Activated CD4-positive, alpha-beta T cell treated with anti-CD3 and anti-CD28 coated beads for 24 hours (primary cell): Measurements from ENCODE around the gene RNF166.

Experiments used
- DNase-seq, 2 donors: peaks; one replicate each; pipeline ENCODE4 v3.0.0-alpha.2; 2020; ENCODE audit warnings: low read depth in 2 of 2

RNF166 gene, protein sequence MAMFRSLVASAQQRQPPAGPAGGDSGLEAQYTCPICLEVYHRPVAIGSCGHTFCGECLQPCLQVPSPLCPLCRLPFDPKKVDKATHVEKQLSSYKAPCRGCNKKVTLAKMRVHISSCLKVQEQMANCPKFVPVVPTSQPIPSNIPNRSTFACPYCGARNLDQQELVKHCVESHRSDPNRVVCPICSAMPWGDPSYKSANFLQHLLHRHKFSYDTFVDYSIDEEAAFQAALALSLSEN

DNA sequence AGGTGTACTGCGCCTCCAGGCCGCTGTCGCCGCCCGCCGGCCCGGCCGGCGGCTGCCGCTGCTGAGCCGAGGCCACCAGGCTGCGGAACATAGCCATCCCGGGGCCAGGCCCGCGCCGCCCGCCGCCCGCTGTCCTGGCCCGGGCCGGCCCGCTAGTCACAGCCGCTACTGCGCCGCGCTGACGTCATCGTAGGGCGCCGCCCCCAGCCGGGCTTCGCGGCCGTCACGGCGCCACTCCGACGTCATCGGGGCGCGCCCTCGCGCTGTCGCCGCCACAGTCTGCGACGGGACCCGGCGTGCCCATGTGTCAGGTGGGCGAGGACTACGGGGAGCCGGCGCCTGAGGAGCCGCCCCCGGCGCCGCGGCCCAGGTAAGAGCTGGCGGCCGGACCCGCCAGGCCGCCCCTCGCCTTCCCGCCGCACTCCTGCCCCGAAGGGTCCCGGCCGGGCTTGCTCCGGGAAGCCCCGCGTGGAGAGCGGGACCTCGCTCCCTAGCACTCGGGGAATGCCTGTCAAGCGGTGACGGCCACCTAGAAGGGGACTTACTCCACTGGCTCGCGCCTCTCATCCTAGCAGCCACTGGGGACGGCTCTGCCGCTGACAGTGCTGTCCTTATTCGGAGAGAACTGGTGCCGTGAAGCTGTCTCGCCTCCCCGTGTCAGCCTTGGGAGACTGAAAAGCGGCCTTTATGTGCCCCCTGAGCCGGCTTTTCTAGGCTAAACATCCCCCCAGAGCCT, at the start of gene RNF166, which contains the start of gene CTU2:
TSS of gene RNF166 (minus strand) at position 180 of the 736 bp plus-strand sequence. CDS start at position 97, 83 bp downstream.
TSS of gene CTU2 (plus strand) at position 275 of the 736 bp plus-strand sequence. CDS start at position 303, 28 bp downstream.
- DNase-seq, result peak; percentile 86 to 93

DNA sequence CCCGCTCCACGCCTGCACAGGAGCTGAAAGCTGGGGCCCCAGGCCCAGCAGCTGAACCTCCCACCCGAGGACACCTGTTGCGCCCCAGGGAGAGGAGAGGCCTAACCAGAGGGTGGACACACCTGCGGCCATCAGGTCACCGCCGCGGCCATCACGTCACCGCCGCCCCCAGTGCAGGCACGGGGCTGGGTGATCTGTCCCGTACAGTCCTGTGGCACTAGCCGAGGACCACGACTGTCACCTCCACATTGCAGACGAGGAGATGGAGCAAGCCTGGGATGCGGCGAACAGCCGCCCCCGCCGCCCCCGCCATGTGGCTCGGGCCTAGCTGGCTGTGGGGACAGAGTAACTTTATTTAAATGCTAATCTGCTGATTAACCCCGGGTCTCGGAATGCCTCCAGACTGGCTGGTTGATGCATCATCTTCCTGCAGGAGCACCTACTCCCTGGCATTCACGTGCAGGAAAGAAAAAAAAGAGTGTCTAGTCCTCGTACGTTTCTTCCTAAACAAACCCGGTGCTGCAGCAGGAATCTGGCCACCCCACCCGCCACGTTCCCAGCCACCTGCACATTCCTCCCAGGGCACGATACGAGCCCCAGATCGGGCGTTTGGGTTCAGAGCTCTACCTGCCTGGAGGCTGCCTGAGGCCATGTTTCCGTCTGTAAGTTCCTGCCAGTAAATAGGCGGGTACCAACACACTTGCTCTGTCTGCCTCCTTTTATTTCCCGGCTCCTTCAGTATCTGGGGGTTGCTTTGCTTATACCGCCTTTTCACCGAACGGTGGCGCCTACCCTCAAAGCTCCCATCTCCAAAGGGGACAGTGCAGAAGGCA, 48.9 kb upstream of the RNF166 start:
- DNase-seq, result no peak

DNA sequence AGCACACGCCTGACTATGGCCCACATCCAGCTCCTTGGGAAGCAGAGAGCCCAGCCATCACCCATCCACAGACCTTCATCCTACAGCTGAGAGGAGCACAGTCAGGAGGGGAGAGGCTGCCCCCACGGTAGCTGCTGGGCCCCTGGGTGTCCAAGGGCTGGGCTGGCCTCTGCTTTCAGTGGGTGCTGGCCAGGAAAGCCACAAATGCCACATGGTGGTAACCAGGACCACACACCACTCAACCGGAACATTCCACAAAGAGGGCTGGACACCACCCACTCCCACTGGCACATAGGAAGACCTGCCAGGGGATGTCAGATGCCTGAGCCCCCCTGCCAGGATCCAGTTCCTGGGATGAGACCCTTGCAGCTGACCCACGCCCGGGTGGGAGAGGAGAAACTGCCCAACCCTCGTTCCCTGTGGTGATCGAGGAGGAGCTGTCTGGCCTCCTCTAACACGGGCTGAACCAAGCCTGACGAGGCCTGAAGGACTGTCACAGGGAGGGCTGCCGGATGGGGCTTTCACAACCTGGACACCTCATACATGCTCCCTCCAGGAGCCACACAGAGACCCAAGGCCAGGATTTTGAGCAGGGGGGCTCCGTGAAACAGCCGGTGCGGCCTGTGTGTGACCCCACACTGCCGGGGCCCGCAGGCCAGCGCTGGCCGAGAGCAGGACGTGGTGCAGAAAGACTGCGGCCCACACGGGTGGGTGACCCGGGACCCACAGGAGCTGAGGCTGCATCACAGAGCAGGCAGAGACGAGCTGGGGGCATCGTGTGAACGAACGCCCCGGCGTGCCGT, 48.1 kb upstream of the RNF166 start:
- DNase-seq, result no peak

DNA sequence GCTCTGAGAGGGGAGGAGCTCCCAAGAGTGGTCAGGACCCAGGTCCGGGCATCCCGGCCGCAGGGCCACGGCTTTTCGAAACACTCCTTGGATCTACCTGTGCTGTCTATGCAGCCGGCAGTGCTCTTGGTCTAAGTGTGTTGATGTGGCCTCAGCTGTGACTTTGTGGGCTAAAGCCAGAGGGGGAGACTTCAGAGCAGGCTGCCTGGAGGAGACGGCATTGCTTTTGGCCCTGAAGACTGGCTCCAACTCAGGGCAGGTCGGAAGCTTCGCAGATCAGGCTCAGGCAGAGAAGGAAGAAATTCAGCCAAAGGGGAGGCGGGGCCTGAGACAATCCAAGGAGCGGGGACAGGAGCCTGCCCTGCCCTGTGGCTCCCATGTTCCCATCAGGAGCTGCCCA, 47.4 kb upstream of the RNF166 start:
- DNase-seq, result no peak

DNA sequence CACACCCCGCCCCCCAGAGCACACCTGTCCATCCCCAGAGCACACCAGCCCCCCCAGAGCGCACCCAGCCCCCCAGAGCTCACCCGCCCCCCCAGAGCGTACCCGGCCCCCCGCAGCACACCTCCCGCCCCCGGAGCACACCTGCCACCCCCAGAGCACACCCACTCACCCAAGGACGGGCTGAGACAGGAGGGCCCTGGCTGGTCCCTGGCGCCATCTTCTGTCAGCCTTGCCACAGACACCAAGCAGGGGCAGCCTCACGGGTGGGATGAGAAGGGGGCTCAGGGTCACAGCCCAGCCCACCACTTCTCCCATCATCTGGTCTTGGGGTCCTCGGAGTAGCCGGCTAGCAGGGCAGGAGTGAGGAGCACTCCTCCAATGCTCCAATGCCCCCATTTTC, 47.0 kb upstream of the RNF166 start:
- DNase-seq, result no peak

DNA sequence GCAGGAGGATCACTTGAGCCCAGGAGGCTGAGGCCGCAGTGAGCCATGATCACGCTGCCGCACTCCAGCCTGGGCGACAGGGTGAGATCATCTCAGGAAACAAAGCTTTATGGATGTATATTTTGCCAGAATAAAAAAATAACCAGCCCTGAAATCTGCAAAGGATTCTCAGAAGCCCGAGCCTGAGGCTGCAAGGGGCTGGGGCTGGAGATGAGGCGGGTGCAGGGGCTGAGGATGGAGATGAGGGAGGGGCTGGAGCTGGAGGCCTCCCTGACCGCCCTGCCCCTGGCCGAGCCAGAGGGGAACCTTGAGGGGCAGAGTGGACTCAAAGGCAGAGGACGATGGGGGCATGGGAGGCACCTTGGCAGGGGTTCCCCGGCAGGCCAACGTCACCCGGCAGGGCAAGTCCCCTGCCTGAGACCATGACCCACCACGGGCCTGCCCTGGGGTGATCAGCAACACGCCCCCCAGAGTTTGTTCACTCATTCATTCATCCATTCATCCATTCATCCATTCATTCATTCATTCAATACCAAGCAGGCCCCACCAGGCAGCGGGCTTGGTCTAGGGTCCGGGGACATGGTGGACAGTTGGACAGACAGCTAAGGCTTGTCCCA, 46.3 kb upstream of the RNF166 start:
- no peak for DNase-seq

DNA sequence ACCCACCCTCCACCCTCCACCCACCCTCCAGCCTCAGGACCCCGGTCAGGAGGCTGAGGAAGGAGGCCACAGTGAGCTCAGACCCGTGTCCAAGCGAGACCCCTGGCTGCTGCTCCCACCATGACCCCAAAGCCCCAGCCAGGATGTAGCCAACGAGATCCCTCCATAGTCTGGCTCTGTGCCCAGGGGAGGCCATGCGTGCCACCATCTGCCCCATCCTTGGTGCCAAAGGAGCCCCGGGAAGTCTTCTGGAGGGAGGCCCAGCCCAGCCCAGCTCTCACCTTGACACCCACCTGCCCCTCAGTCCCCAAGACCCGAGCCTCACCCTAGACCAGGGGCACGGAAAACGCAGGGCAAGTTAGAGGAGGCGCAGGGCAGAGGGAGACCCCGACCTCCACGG, 44.6 kb upstream of the RNF166 start:
- no peak for DNase-seq

DNA sequence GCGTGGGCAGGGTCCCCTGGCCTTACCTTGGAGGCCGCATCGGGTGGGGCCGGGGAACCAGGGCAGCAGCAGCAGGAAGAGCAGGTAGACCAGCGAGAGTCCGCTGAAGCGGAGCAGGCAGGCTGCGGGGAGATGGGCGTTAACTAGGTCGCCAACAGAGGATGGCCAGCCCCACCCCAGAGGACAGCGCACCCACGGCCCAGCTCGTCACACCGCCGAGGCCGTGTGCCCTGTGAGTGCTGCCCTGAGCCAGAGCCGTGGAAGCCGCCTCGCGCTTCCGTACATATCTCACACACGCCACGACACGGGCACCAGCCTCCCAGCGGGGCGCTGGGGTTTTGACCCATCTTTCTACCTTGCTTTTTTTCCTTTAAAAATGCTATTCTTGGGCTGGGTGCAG, 43.1 kb upstream of the RNF166 start:
- DNase-seq, result no peak

DNA sequence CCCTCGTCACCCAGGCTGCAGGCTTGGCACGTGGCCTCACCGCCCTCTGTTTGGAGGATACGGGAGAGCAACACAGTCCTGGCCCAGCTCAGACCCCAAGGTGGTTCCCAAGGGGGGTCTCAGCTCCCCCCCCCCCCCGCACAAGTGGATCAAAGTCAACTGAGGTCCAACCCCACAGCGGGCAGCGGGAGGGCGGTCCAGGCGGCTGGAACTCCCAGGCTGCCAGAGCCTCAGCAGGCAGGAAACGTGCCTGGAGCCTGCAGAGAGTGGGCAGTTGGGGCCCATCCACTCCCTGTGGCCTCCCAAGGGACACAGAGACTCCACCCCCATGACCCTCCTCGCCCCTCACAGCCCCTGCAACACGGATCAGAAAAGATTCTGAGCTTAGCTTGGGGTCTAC, 42.2 kb upstream of the RNF166 start:
- DNase-seq, result no peak

DNA sequence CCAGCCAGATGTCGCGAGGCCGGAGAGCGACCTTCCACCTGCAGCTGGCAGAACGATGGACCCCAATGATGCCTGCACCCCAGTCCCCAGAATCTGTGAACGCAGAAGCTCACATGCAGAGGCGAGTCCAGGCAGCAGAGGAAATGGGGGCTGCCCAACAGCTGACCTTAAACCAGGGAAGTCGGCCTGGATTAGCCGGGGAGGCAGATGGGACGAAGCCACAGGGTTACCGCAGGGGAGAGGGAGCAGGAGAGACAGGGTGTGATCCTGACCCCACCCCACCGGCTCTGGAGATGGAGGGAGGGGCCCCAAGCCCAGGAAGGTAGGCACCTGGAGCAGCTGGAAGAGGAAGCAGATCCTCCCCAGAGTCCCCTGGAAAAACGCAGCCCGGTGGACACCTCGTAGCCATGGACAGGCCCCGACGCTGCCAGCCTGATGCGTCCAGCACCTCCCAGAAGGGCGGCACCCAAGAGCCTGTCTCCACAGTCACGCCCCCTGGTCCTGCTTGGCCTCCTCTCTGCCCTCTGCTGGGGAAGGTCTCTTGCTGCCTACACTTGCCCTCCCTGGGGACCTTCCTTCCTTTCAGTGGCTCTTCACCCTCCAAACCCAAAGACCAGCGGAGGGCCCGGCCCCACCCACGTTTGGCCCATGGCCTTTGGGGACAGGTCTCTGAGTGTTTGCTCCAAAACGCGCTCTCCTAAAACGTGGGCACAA, 41.5 kb upstream of the RNF166 start:
- DNase-seq, result no peak

DNA sequence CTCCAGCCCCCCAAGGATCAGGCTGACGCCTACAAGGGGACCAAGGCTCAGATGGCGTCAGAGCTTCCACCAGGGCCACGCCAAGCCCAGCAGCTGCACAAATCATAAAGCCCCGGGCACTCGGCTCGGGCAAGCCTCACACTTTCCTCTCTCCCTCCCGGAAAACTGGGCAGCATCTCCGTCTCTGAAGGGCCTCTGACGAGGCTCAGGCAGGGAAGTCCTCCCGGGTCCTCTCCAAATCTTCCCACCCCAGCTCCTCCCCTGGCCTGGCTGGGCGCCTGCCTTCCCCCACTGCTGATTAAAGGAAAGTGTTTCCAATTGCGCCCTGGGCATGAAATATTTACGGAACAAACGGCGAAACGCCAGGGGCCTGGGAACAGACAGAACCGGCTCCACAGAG, 40.3 kb upstream of the RNF166 start:
- DNase-seq, result no peak

DNA sequence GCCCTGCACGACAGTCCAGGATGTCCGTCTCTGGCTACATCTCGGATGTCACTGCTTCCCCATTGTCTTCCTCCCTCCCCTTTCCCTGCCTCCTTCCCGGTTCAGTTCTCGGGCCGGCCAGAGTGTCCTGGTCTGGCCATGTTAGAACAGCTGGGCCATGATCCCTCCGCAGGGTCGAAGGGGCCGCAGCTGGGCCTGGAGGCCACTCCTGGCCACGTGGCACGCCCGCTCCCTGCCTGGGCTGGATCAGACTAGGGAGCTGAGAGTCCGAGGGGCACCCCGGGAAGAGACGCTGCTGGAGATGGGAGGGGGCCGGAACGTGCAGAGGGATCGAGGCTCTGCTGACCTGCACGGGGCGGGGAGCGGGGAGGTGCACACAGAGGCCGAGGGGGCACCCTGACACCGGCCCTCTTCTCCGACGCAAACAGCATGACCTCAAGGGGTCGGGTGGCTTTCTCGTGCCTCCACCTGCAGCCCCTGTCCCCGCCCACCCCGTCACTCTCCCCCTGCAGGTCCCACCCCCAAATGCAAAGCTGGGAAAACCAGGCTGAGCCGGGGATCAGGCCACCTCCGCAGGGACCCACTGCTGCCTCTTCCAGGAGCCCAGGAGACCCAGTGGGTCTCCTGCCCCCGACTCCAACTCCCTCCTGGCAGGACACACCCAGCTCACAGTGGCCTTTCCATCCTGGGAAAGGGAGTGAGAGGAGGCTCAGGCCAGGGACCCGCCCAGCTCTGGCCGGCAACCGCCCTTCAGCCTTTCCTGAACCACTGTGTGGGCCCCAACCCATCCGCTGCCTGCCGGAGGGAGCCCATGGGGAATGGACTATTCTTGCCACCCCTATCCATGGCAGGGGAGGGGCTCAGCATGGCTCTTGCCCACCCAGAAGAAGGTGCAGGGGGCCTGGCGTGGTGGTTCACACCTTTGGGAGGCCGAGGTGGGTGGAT, 38.6 kb upstream of the RNF166 start:
- DNase-seq, result no peak

DNA sequence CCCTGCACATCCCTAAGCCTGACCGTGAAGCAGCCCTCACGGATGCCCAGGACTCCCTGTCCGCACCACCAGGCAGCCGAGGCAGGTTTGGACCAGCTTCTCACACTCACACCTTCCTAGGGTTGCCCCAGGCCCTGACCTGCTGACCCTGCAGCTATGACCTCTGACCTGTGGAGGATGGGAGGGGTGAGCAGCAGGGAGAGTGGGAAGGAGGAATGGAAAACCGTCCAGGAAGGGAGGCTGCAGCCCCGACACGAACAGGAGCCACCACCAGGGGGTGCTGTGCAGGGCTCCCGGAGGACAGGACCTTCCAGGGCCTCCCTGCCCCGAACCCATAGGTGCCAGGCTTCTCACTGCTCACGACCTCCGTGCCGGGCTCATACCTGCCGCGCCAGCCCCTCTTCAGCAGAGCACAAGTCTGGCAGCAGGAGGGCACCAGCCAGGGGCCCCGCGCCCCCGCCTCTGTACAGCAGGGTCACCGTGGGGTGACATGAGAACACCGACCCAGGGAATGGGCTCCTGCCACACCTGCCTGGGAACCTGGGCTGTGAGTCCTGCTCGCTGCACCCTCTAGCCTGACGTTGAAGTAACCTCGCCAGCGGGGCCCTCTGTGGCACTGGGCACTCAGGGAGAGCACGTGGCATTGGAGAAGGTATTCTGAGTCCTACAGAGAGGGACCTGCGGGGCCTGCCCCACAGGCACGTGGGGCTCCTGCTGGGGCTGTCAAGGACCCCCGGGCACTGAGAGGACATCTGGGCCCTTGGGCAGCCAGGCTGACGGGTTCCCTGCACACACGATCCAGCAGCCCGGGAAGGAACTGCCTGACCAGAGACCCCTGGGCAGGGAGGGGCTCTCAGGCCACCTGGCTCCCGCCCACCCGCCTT, 37.7 kb upstream of the RNF166 start:
- peak; percentile 67 to 72 for DNase-seq

DNA sequence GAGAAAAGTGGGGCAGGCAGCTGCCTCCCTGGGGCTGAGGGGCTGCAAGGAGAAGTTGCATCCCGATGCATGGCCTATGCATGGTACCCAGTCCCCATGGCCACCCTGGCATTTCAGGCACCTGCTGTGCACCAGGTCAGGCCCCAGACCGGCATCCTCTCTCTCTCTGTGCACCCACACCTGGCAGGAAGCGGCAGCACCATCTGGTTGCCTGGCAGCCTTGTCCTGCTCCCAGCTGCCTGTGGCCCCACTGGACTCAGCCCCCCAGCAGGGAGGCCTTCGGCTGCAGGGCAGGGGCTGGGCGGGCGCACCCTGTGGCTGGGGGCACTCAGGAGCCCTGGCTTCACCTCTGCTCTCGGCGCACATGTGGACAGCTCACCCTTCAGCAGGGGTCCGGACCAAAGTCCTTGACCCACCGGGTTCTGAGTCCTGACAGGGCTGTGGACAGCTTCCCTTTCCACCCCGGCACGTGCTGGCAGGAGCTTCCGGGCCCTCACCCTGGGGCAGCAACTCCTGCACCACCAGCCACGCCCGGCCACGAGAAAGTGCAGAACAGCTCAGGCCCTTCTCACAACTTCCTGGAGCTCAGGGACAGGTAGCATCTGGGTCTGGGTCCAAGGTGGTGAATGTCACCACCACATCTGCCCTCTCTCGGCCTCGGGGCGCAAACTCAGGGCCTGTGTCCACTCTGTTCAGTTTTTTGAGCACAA, 36.8 kb upstream of the RNF166 start:
- no peak for DNase-seq

DNA sequence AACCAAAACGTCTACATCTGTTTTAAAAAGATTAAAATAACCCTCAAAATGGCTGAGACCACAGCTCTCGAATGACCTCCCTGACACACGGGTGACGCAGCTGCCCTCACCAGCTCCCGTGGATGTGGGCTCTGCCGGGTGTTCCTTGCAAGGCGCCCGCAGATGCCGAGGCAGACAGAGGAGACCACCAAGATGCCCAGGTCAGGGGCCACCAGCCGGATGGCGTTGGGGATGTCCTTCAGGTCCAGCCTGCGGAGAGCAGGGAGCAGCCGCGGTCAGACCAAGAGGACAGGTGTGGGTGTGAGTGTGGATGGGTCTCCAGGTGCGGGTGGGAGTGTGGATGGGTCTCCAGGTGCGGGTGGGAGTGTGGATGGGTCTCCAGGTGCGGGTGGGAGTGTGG, 35.2 kb upstream of the RNF166 start:
- no peak for DNase-seq

DNA sequence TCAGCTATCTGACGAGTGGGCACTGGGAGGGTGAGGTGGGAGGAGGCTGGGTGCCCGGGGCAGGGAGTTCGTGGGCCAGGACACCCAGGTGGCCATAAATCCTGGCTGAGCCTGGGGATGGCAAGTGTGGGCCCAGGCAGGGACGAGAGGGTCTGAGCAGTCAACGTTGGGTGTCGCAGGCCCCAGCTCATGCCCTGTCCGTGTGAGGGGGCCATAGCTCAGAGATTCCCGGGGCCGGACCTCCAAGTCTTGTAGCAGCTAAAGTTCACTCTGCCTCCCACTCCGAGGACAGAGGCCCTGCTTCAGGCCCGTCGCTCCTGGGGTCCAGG, 34.5 kb upstream of the RNF166 start:
- DNase-seq, result no peak

DNA sequence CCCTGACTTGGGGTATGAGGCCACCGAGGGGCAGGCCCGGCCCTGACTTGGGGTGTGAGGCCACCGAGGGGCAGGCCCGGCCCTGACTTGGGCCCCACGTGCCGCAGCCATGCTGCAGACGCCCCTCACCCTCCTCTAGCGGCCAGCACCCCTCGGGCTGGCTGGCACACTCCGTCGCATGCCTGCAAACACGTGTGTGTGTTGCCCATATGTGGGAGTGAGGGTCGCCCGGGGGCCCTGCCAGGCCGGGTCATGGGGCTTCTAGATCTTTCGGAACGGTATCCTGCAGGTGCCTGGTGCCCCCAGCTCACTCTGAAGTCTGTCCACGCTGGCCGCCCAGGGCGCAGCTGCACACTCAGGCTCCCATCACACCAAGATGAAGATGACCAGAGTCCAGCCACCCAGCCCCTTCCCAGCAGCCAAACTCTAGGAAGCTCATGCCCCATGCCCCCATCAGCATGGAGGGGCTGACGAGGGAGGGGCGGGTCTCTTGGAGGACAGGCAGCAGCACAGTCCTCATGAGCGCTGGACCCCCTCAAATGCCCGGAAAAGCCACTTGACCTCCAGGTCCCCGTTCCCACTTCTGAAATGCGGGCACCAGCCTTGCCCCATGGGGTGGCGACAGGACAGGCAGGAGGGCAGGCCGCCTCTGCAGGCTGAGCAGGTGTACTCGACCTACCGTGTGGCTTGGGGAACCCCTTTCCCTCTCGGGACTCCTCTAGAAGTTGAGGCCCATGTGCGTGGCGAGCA, 33.9 kb upstream of the RNF166 start:
- no peak for DNase-seq
